SK-N-SH treated with all-trans-retinoic acid at 6 μM for 48 hours (cell line): Measurements from ENCODE around the gene DDIT4L.

ENCODE experiments used
- ATAC-seq: fragments of 200-7000 bp; cut with Tn5 transposase; 3 replicates; pipeline ENCODE4 v1.9.1; 2020; ENCODE audit warnings: mild to moderate bottlenecking, moderate library complexity
- BACH2 ChIP-seq: fragments of 250-450 bp; sonication (Bioruptor Pico); IDR thresholded peaks from 2 replicates; pipeline ENCODE4 v1.9.0; 2021; ENCODE audit warnings: mild to moderate bottlenecking, borderline replicate concordance
- CSDC2 ChIP-seq: fragments of 250-450 bp; sonication (Bioruptor Pico); IDR thresholded peaks from 2 replicates; pipeline ENCODE4 v1.5.0; 2020; ENCODE audit warnings: mild to moderate bottlenecking, moderate library complexity
- GLIS3 ChIP-seq: fragments of 250-450 bp; sonication (Bioruptor Pico); IDR thresholded peaks from 2 replicates; pipeline ENCODE4 v1.5.0; 2020; ENCODE audit warnings: mild to moderate bottlenecking, moderate library complexity
- ISL1 ChIP-seq: fragments of 250-450 bp; sonication (Bioruptor Pico); IDR thresholded peaks from 2 replicates; pipeline ENCODE4 v2.1.2; 2022; ENCODE audit warnings: mild to moderate bottlenecking, moderate library complexity
- PPARA ChIP-seq: fragments of 250-450 bp; sonication (Bioruptor Pico); IDR thresholded peaks from 2 replicates; pipeline ENCODE4 v1.5.0; 2020; ENCODE audit warnings: mild to moderate bottlenecking, borderline replicate concordance
- RARB ChIP-seq: fragments of 250-450 bp; sonication (Bioruptor Pico); IDR thresholded peaks from 2 replicates; pipeline ENCODE4 v1.8.0; 2021; ENCODE audit warnings: mild to moderate bottlenecking, moderate library complexity
- SNAI2 ChIP-seq: fragments of 250-450 bp; sonication (Bioruptor Pico); IDR thresholded peaks from 2 replicates; pipeline ENCODE4 v1.5.0; 2020; ENCODE audit warnings: mild to moderate bottlenecking, moderate library complexity
- TCF4 ChIP-seq: fragments of 250-450 bp; sonication (Bioruptor Pico); IDR thresholded peaks from 2 replicates; pipeline ENCODE4 v1.8.0; 2021; ENCODE audit warnings: mild to moderate bottlenecking, moderate library complexity, borderline replicate concordance
- TOX ChIP-seq: fragments of 250-450 bp; sonication (Bioruptor Pico); IDR thresholded peaks from 2 replicates; pipeline ENCODE4 v1.8.0; 2021; ENCODE audit warnings: mild to moderate bottlenecking, moderate library complexity, borderline replicate concordance
- ZFP30 ChIP-seq: fragments of 450-650 bp; formaldehyde crosslinking; IDR thresholded peaks from 2 replicates; pipeline ENCODE4 v1.5.0; 2022; ENCODE audit warnings: mild to moderate bottlenecking, moderate library complexity
- ZNF565 ChIP-seq: fragments of 450-650 bp; formaldehyde crosslinking; conservative IDR thresholded peaks from 2 replicates; pipeline ENCODE4 v1.5.0; 2020; ENCODE audit warnings: low read depth, mild to moderate bottlenecking, moderate library complexity
- ZNF70 ChIP-seq: fragments of 450-650 bp; formaldehyde crosslinking; IDR thresholded peaks from 2 replicates; pipeline ENCODE4 v1.5.0; 2020; ENCODE audit warnings: mild to moderate bottlenecking, moderate library complexity
- TF ChIP-seq, protein P1 (sequence below): fragments of 250-450 bp; sonication (Bioruptor Pico); IDR thresholded peaks from 2 replicates; pipeline ENCODE4 v1.8.0; 2020; ENCODE audit warnings: mild to moderate bottlenecking, moderate library complexity, borderline replicate concordance
- TF ChIP-seq, protein P2 (sequence below): fragments of 250-450 bp; sonication (Bioruptor Pico); IDR thresholded peaks from 2 replicates; pipeline ENCODE4 v1.8.0; 2021; ENCODE audit warnings: low read depth, mild to moderate bottlenecking, moderate library complexity, borderline replicate concordance
- TF ChIP-seq, protein P3 (sequence below): fragments of 250-450 bp; sonication (Bioruptor Pico); IDR thresholded peaks from 2 replicates; pipeline ENCODE4 v1.5.1; 2021; ENCODE audit warnings: mild to moderate bottlenecking, moderate library complexity
- TF ChIP-seq, protein P4 (sequence below): fragments of 250-450 bp; sonication (Bioruptor Pico); IDR thresholded peaks from 2 replicates; pipeline ENCODE4 v1.5.0; 2020; ENCODE audit warnings: mild to moderate bottlenecking, moderate library complexity
- TF ChIP-seq, protein P5 (sequence below): fragments of 250-450 bp; sonication (Bioruptor Pico); IDR thresholded peaks from 2 replicates; pipeline ENCODE4 v1.5.1; 2020; ENCODE audit warnings: low read depth, mild to moderate bottlenecking, moderate library complexity

Gene DDIT4L

DNA sequence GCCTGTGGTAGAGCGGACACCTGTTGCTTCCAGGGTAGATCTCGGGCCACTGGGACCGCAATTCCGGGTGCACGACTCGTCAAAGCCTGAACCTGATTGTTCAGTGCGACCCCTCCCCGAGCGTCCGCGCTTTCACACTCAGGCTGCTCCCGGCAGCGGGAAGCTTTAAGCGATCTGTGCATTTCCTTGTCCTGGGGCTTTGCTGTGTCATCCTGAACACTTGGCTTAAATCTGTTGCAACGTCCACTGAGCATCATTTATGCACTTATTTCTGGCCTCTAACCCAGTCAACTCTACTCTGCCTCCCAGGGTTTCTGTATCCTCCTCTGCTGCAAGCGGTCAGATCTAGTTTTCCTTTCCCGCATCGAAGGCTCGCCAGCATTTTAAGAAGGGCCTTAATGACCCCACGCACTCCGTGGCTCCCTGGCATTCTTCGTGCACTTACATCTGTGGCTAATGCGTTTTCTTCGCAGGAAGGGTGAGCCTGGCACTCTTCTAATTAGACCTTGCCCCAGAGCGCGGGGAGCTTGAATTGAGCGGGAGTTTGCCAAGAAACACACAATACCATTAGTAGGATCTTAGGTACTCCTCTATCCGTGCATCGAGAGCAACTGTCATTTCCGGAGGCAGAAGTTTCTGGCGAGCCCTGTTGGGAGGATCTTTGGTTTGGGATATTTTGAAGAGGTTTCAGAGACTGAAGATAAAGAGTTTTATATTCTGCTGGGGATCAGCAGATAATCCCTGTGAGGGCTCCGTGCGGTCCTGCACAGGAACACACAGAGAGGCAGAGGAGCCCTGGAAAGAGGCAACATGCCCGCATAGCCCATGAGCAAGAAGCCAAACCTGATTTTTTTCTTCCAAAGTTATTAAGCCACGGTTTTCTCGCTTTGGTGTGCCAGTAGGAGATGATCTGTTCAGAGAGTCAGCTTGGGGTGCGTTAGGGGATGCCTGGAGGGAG lies 654 bp upstream of the DDIT4L start:
- peak; percentile 52 for ATAC-seq
- TF ChIP-seq, protein P1, sequence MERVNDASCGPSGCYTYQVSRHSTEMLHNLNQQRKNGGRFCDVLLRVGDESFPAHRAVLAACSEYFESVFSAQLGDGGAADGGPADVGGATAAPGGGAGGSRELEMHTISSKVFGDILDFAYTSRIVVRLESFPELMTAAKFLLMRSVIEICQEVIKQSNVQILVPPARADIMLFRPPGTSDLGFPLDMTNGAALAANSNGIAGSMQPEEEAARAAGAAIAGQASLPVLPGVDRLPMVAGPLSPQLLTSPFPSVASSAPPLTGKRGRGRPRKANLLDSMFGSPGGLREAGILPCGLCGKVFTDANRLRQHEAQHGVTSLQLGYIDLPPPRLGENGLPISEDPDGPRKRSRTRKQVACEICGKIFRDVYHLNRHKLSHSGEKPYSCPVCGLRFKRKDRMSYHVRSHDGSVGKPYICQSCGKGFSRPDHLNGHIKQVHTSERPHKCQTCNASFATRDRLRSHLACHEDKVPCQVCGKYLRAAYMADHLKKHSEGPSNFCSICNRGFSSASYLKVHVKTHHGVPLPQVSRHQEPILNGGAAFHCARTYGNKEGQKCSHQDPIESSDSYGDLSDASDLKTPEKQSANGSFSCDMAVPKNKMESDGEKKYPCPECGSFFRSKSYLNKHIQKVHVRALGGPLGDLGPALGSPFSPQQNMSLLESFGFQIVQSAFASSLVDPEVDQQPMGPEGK (CRISPR knock-in tag) = no peak
- TF ChIP-seq, protein P2, sequence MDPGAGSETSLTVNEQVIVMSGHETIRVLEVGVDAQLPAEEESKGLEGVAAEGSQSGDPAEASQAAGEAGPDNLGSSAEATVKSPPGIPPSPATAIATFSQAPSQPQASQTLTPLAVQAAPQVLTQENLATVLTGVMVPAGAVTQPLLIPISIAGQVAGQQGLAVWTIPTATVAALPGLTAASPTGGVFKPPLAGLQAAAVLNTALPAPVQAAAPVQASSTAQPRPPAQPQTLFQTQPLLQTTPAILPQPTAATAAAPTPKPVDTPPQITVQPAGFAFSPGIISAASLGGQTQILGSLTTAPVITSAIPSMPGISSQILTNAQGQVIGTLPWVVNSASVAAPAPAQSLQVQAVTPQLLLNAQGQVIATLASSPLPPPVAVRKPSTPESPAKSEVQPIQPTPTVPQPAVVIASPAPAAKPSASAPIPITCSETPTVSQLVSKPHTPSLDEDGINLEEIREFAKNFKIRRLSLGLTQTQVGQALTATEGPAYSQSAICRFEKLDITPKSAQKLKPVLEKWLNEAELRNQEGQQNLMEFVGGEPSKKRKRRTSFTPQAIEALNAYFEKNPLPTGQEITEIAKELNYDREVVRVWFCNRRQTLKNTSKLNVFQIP (CRISPR knock-in tag) = no peak
- TF ChIP-seq, protein P3, sequence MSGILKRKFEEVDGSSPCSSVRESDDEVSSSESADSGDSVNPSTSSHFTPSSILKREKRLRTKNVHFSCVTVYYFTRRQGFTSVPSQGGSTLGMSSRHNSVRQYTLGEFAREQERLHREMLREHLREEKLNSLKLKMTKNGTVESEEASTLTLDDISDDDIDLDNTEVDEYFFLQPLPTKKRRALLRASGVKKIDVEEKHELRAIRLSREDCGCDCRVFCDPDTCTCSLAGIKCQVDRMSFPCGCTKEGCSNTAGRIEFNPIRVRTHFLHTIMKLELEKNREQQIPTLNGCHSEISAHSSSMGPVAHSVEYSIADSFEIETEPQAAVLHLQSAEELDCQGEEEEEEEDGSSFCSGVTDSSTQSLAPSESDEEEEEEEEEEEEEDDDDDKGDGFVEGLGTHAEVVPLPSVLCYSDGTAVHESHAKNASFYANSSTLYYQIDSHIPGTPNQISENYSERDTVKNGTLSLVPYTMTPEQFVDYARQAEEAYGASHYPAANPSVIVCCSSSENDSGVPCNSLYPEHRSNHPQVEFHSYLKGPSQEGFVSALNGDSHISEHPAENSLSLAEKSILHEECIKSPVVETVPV (CRISPR knock-in tag) = no peak
- TF ChIP-seq TOX (CRISPR knock-in tag) = no peak
- no peak for TF ChIP-seq PPARA (CRISPR knock-in tag)
- TF ChIP-seq, protein P4, sequence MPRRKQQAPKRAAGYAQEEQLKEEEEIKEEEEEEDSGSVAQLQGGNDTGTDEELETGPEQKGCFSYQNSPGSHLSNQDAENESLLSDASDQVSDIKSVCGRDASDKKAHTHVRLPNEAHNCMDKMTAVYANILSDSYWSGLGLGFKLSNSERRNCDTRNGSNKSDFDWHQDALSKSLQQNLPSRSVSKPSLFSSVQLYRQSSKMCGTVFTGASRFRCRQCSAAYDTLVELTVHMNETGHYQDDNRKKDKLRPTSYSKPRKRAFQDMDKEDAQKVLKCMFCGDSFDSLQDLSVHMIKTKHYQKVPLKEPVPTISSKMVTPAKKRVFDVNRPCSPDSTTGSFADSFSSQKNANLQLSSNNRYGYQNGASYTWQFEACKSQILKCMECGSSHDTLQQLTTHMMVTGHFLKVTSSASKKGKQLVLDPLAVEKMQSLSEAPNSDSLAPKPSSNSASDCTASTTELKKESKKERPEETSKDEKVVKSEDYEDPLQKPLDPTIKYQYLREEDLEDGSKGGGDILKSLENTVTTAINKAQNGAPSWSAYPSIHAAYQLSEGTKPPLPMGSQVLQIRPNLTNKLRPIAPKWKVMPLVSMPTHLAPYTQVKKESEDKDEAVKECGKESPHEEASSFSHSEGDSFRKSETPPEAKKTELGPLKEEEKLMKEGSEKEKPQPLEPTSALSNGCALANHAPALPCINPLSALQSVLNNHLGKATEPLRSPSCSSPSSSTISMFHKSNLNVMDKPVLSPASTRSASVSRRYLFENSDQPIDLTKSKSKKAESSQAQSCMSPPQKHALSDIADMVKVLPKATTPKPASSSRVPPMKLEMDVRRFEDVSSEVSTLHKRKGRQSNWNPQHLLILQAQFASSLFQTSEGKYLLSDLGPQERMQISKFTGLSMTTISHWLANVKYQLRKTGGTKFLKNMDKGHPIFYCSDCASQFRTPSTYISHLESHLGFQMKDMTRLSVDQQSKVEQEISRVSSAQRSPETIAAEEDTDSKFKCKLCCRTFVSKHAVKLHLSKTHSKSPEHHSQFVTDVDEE (CRISPR knock-in tag) = no peak
- TF ChIP-seq TCF4 (CRISPR knock-in tag) = no peak
- TF ChIP-seq ISL1 (CRISPR knock-in tag) = no peak
- TF ChIP-seq, protein P5, sequence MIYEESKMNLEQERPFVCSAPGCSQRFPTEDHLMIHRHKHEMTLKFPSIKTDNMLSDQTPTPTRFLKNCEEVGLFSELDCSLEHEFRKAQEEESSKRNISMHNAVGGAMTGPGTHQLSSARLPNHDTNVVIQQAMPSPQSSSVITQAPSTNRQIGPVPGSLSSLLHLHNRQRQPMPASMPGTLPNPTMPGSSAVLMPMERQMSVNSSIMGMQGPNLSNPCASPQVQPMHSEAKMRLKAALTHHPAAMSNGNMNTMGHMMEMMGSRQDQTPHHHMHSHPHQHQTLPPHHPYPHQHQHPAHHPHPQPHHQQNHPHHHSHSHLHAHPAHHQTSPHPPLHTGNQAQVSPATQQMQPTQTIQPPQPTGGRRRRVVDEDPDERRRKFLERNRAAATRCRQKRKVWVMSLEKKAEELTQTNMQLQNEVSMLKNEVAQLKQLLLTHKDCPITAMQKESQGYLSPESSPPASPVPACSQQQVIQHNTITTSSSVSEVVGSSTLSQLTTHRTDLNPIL (CRISPR knock-in tag) = no peak
- TF ChIP-seq SNAI2 (CRISPR knock-in tag) = no peak

DNA sequence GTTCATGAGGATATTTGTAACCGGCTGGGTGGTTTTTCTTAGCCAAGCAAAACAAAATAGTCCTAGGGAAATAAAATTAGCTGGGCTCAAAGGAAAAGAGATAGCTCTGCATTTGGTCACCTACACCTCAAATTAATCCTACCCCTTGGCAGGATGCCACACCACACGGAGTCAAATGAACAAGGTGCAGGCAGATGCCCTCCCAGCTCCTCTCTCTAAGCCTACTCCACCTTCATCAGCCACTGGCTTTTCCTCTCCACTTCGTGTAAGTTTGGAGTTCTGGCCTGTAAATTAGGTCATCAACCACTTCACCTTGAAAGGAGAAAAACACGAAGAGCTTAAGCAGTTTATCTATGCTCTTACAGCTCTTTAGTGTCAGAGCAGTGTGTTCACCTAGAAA lies 1.4 kb downstream of the DDIT4L start:
- ATAC-seq = no peak
- TF ChIP-seq ZNF70 (CRISPR knock-in tag) (no peak), CSDC2 (no peak), BACH2 (CRISPR knock-in tag) (no peak)
- TF ChIP-seq, protein P1 (CRISPR knock-in tag) = no peak

DNA sequence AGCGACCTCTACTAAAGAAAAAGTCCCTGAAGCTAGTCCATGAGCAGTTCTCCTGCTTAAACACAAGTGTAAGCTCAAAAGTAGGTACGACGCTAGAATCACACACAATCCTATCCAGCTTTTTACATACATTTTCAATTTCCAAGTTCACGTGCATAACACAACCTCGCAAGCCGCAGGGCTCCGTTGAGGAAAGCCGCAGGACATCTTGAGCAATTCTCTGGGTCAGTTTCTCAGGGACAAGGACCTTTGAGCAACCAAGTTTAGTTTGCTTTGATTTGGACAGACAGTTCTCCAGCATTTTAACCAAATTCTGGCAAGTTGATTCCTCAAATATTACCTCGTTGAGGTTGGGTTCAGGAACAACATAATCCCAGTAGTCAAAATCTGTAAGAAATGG lies 2.5 kb downstream of the DDIT4L start:
- TF ChIP-seq ZNF565 (CRISPR knock-in tag) = no peak
- TF ChIP-seq TCF4 (CRISPR knock-in tag) = no peak
- no peak for TF ChIP-seq RARB (CRISPR knock-in tag)
- no peak for TF ChIP-seq CSDC2
- TF ChIP-seq, protein P1 (CRISPR knock-in tag) = no peak
- TF ChIP-seq ZFP30 (CRISPR knock-in tag) = no peak
- no peak for TF ChIP-seq TOX (CRISPR knock-in tag)
- TF ChIP-seq ZNF70 (CRISPR knock-in tag) = no peak
- no peak for TF ChIP-seq GLIS3
- TF ChIP-seq, all 23 proteins: peak for 0
- no peak for ATAC-seq
